Esophagus muscularis mucosa (tissue), 3 donors: ENCODE results near the gene CNFN.

ENCODE experiments used
- CTCF ChIP-seq, 3 experiments: fragments of 200-600 bp in 2 of 3; fragments of 450-650 bp in 1 of 3; sonication (generic) in 2 of 3; IDR thresholded peaks; one replicate each; pipeline ENCODE4 v1.5.1; 2017 to 2019; ENCODE audit warnings: antibody characterized with exemption in 3 of 3, mild to moderate bottlenecking in 2 of 3, moderate library complexity in 1 of 3
- POLR2A ChIP-seq: fragments of 450-650 bp; IDR thresholded peaks from one replicate; pipeline ENCODE4 v1.6.1; 2017; ENCODE audit warnings: antibody characterized with exemption, moderate library complexity, mild to moderate bottlenecking, low read depth

- TF ChIP-seq CTCF (IDR thresholded peaks at IDR 0.05) (no peak), POLR2A (no peak)
Observed at GRCh38 chr19:42424345-42424707, 34.2 kb upstream of the CNFN start.
